PC-3 (cell line): ENCODE results near the gene SLC17A6. TPM values are rescaled to one million over a fixed set of nuclear protein-coding genes. Genes with fewer than 3 reads are reported as not detected.

ENCODE experiments used
- ATAC-seq: fragments of 200-7000 bp; cut with Tn5 transposase; 2 replicates; pipeline ENCODE4 v1.9.1; 2020; ENCODE audit warnings: mild to moderate bottlenecking, moderate library complexity
- BruUV-seq: library from RNA; stranded (reverse); fragments of 400-500 nt; replicated peaks from 2 replicates; lab custom pipeline; 2021; lab: Mats Ljungman, UMichigan
- CTCF ChIA-PET: fragments of 300-600 bp; sonication (Branson Sonifier 250); formaldehyde crosslinking; loops from one replicate; lab custom pipeline; 2022; ENCODE audit warnings: antibody characterized with exemption; lab: Charles Lee
- POLR2A ChIA-PET: fragments of 300-600 bp; sonication (Branson Sonifier 250); formaldehyde crosslinking; loops from one replicate; lab custom pipeline; 2022; ENCODE audit warnings: antibody characterized with exemption; ENCODE audit not compliant: unreplicated experiment; lab: Charles Lee
- DNase-seq: peaks from one replicate; pipeline ENCODE4 v3.0.0-alpha.2; 2015
- H2AFZ ChIP-seq: fragments of 300-600 bp; sonication (generic); 2 replicates; pipeline ENCODE4 v1.6.0; 2016; ENCODE audit warnings: antibody characterized with exemption, low read length
- H3F3A ChIP-seq: fragments of 300-600 bp; sonication (generic); one replicate; pipeline ENCODE4 v1.6.0; 2017; ENCODE audit warnings: antibody characterized with exemption, low read length, control low read depth, mild to moderate bottlenecking; ENCODE audit not compliant: unreplicated experiment
- H3K27ac ChIP-seq: fragments of 300-600 bp; sonication (generic); 2 replicates; pipeline ENCODE4 v1.5.1; 2016; ENCODE audit warnings: mild to moderate bottlenecking, low read length
- H3K27me3 ChIP-seq: fragments of 300-600 bp; sonication (generic); 2 replicates; pipeline ENCODE4 v1.6.1; 2016; ENCODE audit warnings: low read length, mixed read lengths
- H3K36me3 ChIP-seq: fragments of 300-600 bp; sonication (generic); 2 replicates; pipeline ENCODE4 v1.6.1; 2016; ENCODE audit warnings: low read depth, mixed run types, low read length, mixed read lengths
- H3K4me1 ChIP-seq: fragments of 300-600 bp; sonication (generic); 2 replicates; pipeline ENCODE4 v1.5.1; 2016; ENCODE audit warnings: low read length; ENCODE audit not compliant: insufficient read depth
- H3K4me2 ChIP-seq: fragments of 300-600 bp; sonication (generic); 2 replicates; pipeline ENCODE4 v1.6.0; 2016; ENCODE audit warnings: low read length
- H3K4me3 ChIP-seq: fragments of 300-600 bp; sonication (generic); 2 replicates; pipeline ENCODE4 v1.5.1; 2016; ENCODE audit warnings: mild to moderate bottlenecking, low read length, mixed read lengths
- H3K79me2 ChIP-seq: fragments of 300-600 bp; sonication (generic); 2 replicates; pipeline ENCODE4 v1.6.1; 2017; ENCODE audit warnings: low read length, mixed read lengths
- H3K9ac ChIP-seq: fragments of 300-600 bp; sonication (generic); 2 replicates; pipeline ENCODE4 v1.6.0; 2016; ENCODE audit warnings: mild to moderate bottlenecking, low read length
- H3K9me2 ChIP-seq: fragments of 300-600 bp; sonication (generic); replicated peaks from 2 replicates; pipeline ENCODE4 v1.6.1; 2016; ENCODE audit warnings: mixed run types, low read length, mixed read lengths
- H3K9me3 ChIP-seq: fragments of 300-600 bp; sonication (generic); 2 replicates; pipeline ENCODE4 v1.6.1; 2016; ENCODE audit warnings: low read length, mixed read lengths
- H4K20me1 ChIP-seq: fragments of 300-600 bp; sonication (generic); 2 replicates; pipeline ENCODE4 v1.6.1; 2016; ENCODE audit warnings: low read length, mixed read lengths
- EZH2 ChIP-seq: fragments of 300-600 bp; sonication (generic); IDR thresholded peaks from one replicate; pipeline ENCODE4 v1.6.1; 2017; ENCODE audit warnings: antibody characterized with exemption, mild to moderate bottlenecking, low read length; ENCODE audit not compliant: unreplicated experiment
- intact Hi-C: fragments of 100-400 bp; cut with micrococcal nuclease; formaldehyde crosslinking; loops from 2 replicates; pipeline ENCODE4 v1.9.0; 2023
- total RNA-seq: library from RNA; depleted of rRNA; stranded (reverse); fragments of >200 nt; gene quantifications from 2 replicates; pipeline ENCODE4 v1.2.3, GENCODE V29; 2014; rRNA removed
- TF ChIP-seq, protein P1 (sequence below): fragments of 300-600 bp; sonication (generic); conservative IDR thresholded peaks from 2 replicates; pipeline ENCODE4 v1.5.1; 2017; ENCODE audit warnings: antibody characterized with exemption, low read depth, mild to moderate bottlenecking, low read length

SLC17A6 gene
- total RNA-seq, 1 experiment from 2014 or later, result not detected

DNA sequence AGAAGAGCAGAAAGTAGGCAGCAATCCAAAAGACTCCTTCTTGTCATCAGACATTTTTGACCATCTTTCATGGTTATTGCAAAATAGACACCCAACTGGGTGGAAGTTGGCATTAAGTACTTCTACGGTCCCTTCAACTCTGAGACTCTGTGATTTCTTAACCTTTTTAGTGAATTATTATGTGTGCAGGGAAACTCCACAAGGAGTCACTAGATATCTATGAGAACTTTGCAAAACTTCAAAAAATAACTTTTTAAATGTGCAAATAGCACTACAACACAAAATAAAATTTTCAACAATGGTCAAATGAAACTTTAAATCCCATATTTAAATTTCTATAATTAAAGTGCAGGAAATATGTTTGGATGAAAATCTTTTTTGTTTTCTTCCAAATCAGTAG lies 88.7 kb downstream of the SLC17A6 start:
- Histone ChIP-seq H2AFZ (no peak overlapping the region), H3K27me3 (peaks cover 28% of the 10 kb centered on the region), H3K9ac (no peak overlapping the region), H3K4me1 (no peaks in the 10 kb centered on the region), H3K9me2 (no peaks in the 10 kb centered on the region), H3K36me3 (no peaks in the 10 kb centered on the region), H3K27ac (no peak overlapping the region), H3K79me2 (no peaks in the 10 kb centered on the region), H3F3A (no peaks in the 10 kb centered on the region), H3K4me3 (no peak overlapping the region), H4K20me1 (no peaks in the 10 kb centered on the region), H3K4me2 (no peak overlapping the region), H3K9me3 (no peaks in the 10 kb centered on the region)
- no TSS peak for BruUV-seq
- ChIA-PET CTCF (no interaction called here), POLR2A (no interaction called here)
- ATAC-seq, result no peak
- DNase-seq, result no peak
- intact Hi-C loops, result loop anchor here (1.0 kb wide), 1 partner anchor 113 kb away; no protein-coding TSS in a partner anchor
- TF ChIP-seq EZH2, result no peak
- TF ChIP-seq, protein P1, sequence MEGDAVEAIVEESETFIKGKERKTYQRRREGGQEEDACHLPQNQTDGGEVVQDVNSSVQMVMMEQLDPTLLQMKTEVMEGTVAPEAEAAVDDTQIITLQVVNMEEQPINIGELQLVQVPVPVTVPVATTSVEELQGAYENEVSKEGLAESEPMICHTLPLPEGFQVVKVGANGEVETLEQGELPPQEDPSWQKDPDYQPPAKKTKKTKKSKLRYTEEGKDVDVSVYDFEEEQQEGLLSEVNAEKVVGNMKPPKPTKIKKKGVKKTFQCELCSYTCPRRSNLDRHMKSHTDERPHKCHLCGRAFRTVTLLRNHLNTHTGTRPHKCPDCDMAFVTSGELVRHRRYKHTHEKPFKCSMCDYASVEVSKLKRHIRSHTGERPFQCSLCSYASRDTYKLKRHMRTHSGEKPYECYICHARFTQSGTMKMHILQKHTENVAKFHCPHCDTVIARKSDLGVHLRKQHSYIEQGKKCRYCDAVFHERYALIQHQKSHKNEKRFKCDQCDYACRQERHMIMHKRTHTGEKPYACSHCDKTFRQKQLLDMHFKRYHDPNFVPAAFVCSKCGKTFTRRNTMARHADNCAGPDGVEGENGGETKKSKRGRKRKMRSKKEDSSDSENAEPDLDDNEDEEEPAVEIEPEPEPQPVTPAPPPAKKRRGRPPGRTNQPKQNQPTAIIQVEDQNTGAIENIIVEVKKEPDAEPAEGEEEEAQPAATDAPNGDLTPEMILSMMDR, result peak; percentile 47

Other genes with a start within 250 kb of the SLC17A6 start
- not detected in 2 replicates for gene ANO5, start 145.3 kb upstream of the SLC17A6 start, total RNA-seq